B cell (primary cell): Measurements from ENCODE around the gene ATG4D. TPM values are rescaled to one million over a fixed set of nuclear protein-coding genes. Genes with fewer than 3 reads are reported as not detected.

Experiments
- ATAC-seq: fragments of 200-7000 bp; cut with Tn5 transposase; one replicate; pipeline ENCODE4 v1.10.0; 2021; ENCODE audit warnings: low read depth, mild to moderate bottlenecking, moderate number of reproducible peaks, moderate library complexity
- CTCF ChIA-PET: fragments of 350-600 bp; sonication (Branson Sonifier 250); formaldehyde crosslinking; loops from one replicate; lab custom pipeline; 2021; ENCODE audit warnings: antibody characterized with exemption, inconsistent platforms; lab: Charles Lee
- POLR2A ChIA-PET: fragments of 350-600 bp; sonication (Branson Sonifier 250); formaldehyde crosslinking; loops from one replicate; lab custom pipeline; 2021; ENCODE audit warnings: antibody characterized with exemption; lab: Charles Lee
- DNase-seq: peaks from one replicate; pipeline ENCODE4 v3.0.0; 2013
- H2AFZ ChIP-seq: 2 replicates; pipeline ENCODE4 v1.6.1; 2012; ENCODE audit warnings: mild to moderate bottlenecking, low read depth, low read length; ENCODE audit not compliant: insufficient read depth, poor library complexity, severe bottlenecking
- H3K27ac ChIP-seq, 2 donors: 1 replicate in 1 of 2; 2 replicates in 1 of 2; pipeline ENCODE4 v1.5.1; 2012 to 2013; ENCODE audit warnings: low read length in 2 of 2, mild to moderate bottlenecking in 2 of 2, moderate library complexity in 1 of 2
- H3K27me3 ChIP-seq, 4 experiments: fragments of 200-600 bp in 1 of 4; sonication (generic) in 1 of 4; replicated peaks in 1 of 4; 1 replicate in 2 of 4; 2 replicates in 2 of 4; pipeline versions ENCODE4 v1.6.1 to v1.7.0; 2013 to 2016; ENCODE audit warnings: low read length in 3 of 4, mild to moderate bottlenecking in 2 of 4, mixed read lengths in 1 of 4, moderate library complexity in 1 of 4; ENCODE audit not compliant: insufficient read depth in 4 of 4, control insufficient read depth in 3 of 4; ENCODE audit errors: control extremely low read depth in 1 of 4
- H3K36me3 ChIP-seq, 2 experiments: replicated peaks in 1 of 2; 1 replicate in 1 of 2; 2 replicates in 1 of 2; pipeline versions ENCODE4 v1.6.1 to v1.7.1; 2013; ENCODE audit warnings: low read length in 1 of 2; ENCODE audit not compliant: insufficient read depth in 2 of 2, control insufficient read depth in 1 of 2; ENCODE audit errors: control extremely low read depth in 1 of 2, extremely low read depth in 1 of 2
- H3K4me1 ChIP-seq, 2 donors: fragments of 200-600 bp in 1 of 2; sonication (generic) in 1 of 2; 1 replicate in 1 of 2; 2 replicates in 1 of 2; pipeline versions ENCODE4 v1.5.1 to v1.6.1; 2013 to 2017; ENCODE audit warnings: low read length in 2 of 2; ENCODE audit not compliant: control insufficient read depth in 2 of 2, insufficient read depth in 2 of 2
- H3K4me2 ChIP-seq: replicated peaks from 2 replicates; pipeline ENCODE3; 2012; ENCODE audit warnings: mild to moderate bottlenecking, low read depth, low read length; ENCODE audit not compliant: poor library complexity, severe bottlenecking
- H3K4me3 ChIP-seq, 5 experiments: fragments of 200-600 bp in 1 of 5; sonication (generic) in 1 of 5; 1 replicate in 3 of 5; 2 replicates in 2 of 5; pipeline versions ENCODE4 v1.5.1 to v1.7.0; 2011 to 2016; ENCODE audit warnings: low read length in 4 of 5, mild to moderate bottlenecking in 4 of 5, low read depth in 2 of 5, control low read depth in 1 of 5, moderate library complexity in 1 of 5; ENCODE audit not compliant: insufficient read depth in 1 of 5; ENCODE audit errors: control extremely low read depth in 1 of 5, extremely low read depth in 1 of 5
- H3K79me2 ChIP-seq: fragments of 200-600 bp; sonication (generic); one replicate; pipeline ENCODE4 v1.6.0; 2016; ENCODE audit warnings: low read length; ENCODE audit not compliant: control insufficient read depth, insufficient read depth
- H3K9ac ChIP-seq: fragments of 200-600 bp; sonication (generic); 2 replicates; pipeline ENCODE4 v1.6.1; 2017; ENCODE audit warnings: mild to moderate bottlenecking, low read length, moderate library complexity
- H3K9me3 ChIP-seq, 3 donors: one replicate each; pipeline versions ENCODE4 v1.6.1 to v1.7.1; 2013; ENCODE audit warnings: low read length in 2 of 3; ENCODE audit not compliant: control insufficient read depth in 2 of 3, insufficient read depth in 1 of 3; ENCODE audit errors: control extremely low read depth in 1 of 3
- H4K20me1 ChIP-seq: 2 replicates; pipeline ENCODE4 v1.6.0; 2012; ENCODE audit warnings: mild to moderate bottlenecking, low read length; ENCODE audit not compliant: insufficient read depth, control insufficient read depth, poor library complexity, severe bottlenecking
- H3K27ac Mint-ChIP-seq: one replicate; pipeline ENCODE4 v1.8.0; 2021; ENCODE audit warnings: mixed read lengths
- H3K27me3 Mint-ChIP-seq: one replicate; pipeline ENCODE4 v1.8.0; 2021; ENCODE audit warnings: mixed read lengths
- H3K4me1 Mint-ChIP-seq: one replicate; pipeline ENCODE4 v1.8.0; 2021; ENCODE audit warnings: mixed read lengths
- H3K4me3 Mint-ChIP-seq: one replicate; pipeline ENCODE4 v1.8.0; 2021; ENCODE audit warnings: mixed read lengths
- H3K9me3 Mint-ChIP-seq: one replicate; pipeline ENCODE4 v1.8.0; 2022; ENCODE audit warnings: mixed read lengths; ENCODE audit not compliant: insufficient read depth
- CTCF ChIP-seq: fragments of 200-600 bp; IDR thresholded peaks from one replicate; pipeline ENCODE4 v1.8.0; 2022; ENCODE audit warnings: antibody characterized with exemption, mild to moderate bottlenecking
- EZH2 ChIP-seq: IDR thresholded peaks from 2 replicates; pipeline ENCODE4 v1.6.1; 2012; ENCODE audit warnings: borderline replicate concordance, low read depth, mild to moderate bottlenecking, moderate library complexity, low read length; ENCODE audit not compliant: insufficient read depth, poor library complexity, severe bottlenecking
- WGBS: methylation state at CpG from one replicate; pipeline ENCODE4 v1.1.5; 2013; ENCODE audit warnings: missing lambda C conversion rate; ENCODE audit not compliant: insufficient coverage; 5-methylcytosine and 5-hydroxymethylcytosine counted together
- intact Hi-C: fragments of 100-400 bp; cut with micrococcal nuclease; formaldehyde crosslinking; loops from one replicate; pipeline ENCODE4 v1.10.0; 2022
- polyA plus RNA-seq: library from polyadenylated mRNA; depleted of rRNA; stranded (reverse); fragments of >200 nt; gene quantifications from 2 replicates; pipeline ENCODE4 v1.2.3, GENCODE V29; 2012
- total RNA-seq, 2 donors: library from RNA; stranded (reverse); fragments of 120-200 nt in 1 of 2; gene quantifications; 1 replicate in 1 of 2; 2 replicates in 1 of 2; pipeline versions ENCODE4 v1.2.3 to v1.2.4, GENCODE V29; 2013 to 2022

Gene ATG4D
- total and polyA plus RNA-seq, 2 donors (not counting 1 experiment from before 2014, with no cell fraction given), result 58.8 to 75.5 TPM

- Histone ChIP-seq H2AFZ (no peak overlapping the region), H3K4me2 (peak overlapping the region; percentile 55), H3K27ac (peak overlapping the region; percentile 58 to 81), H3K9ac (no peak overlapping the region), H3K4me1 (peaks cover 37 to 44% of the 10 kb centered on the region in 2 donors), H3K27me3 (no peaks in the 10 kb centered on the region), H3K9me3 (peaks cover 0 to 5% (median 0%) of the 10 kb centered on the region in 3 donors), H4K20me1 (peaks cover 16% of the 10 kb centered on the region), H3K36me3 (peaks cover 7 to 77% of the 10 kb centered on the region in 2 experiments), H3K79me2 (peaks cover 21% of the 10 kb centered on the region), H3K4me3 (no peak overlapping the region)
- Mint-ChIP-seq H3K27me3 (no peaks in the 10 kb centered on the region), H3K27ac (peak overlapping the region; percentile 86), H3K4me3 (no peak overlapping the region), H3K9me3 (no peaks in the 10 kb centered on the region), H3K4me1 (peaks cover 34% of the 10 kb centered on the region)
- TF ChIP-seq CTCF, result no peak
- no peak for TF ChIP-seq EZH2
- CTCF ChIA-PET, result interaction anchor here (1.5 to 2.2 kb wide), 10 partner anchors 9 to 149 kb away, joined by 5 to 14 read pairs (median 8); partner anchors contain the start of genes CDC37, CDKN2D and KRI1
- WGBS, result 92% methylated on average over 6 of the region's 12 CpGs
- ATAC-seq, result no peak
- no peak for DNase-seq
- POLR2A ChIA-PET, result interaction anchor here (0.6 to 2.6 kb wide), 7 partner anchors 9 to 266 kb away, joined by 3 to 15 read pairs (median 8); partner anchors contain the start of genes ATG4D, CDKN2D and KRI1
- intact Hi-C loops, result no loop called here
These were observed 8.9 kb downstream of the ATG4D start for GRCh38 chr19:10552510-10553053.

GRCh38 chr19:10553087-10553667 lies 9.5 kb downstream of the ATG4D start:
- TF ChIP-seq CTCF (no peak), EZH2 (no peak)
- Mint-ChIP-seq H3K27me3 (no peaks in the 10 kb centered on the region), H3K4me1 (peaks cover 34% of the 10 kb centered on the region), H3K27ac (peak overlapping the region; percentile 97), H3K4me3 (peak overlapping the region; percentile 68), H3K9me3 (no peaks in the 10 kb centered on the region)
- H3K79me2 ChIP-seq, result peaks cover 19% of the 10 kb centered on the region
- H3K27ac ChIP-seq, result peak overlapping the region; percentile 58 to 81
- peaks cover 7 to 81% of the 10 kb centered on the region in 2 experiments for H3K36me3 ChIP-seq
- peaks cover 22% of the 10 kb centered on the region for H4K20me1 ChIP-seq
- H3K4me2 ChIP-seq, result peak overlapping the region; percentile 55
- peak overlapping the region in 1 of 5 experiments; percentile 24 for H3K4me3 ChIP-seq
- H3K9ac ChIP-seq, result peak overlapping the region; percentile 19
- ATAC-seq (no peak), DNase-seq (no peak)
- no peaks in the 10 kb centered on the region for H3K27me3 ChIP-seq
- ChIA-PET CTCF (interaction anchor here (0.6 to 2.2 kb wide), 11 partner anchors 10 to 162 kb away, joined by 3 to 14 read pairs (median 7); partner anchors contain the start of genes CDC37, CDKN2D and KRI1), POLR2A (interaction anchor here (0.5 to 2.6 kb wide), 10 partner anchors 9 to 216 kb away, joined by 3 to 15 read pairs (median 5); partner anchors contain the start of genes ATG4D, CDKN2D and KRI1)
- WGBS, result 12% methylated on average over 9 of the region's 13 CpGs
- intact Hi-C loops, result no loop called here
- no peak overlapping the region for H2AFZ ChIP-seq
- H3K9me3 ChIP-seq, result peaks cover 0 to 5% (median 0%) of the 10 kb centered on the region in 3 donors
- H3K4me1 ChIP-seq, result peaks cover 37 to 44% of the 10 kb centered on the region in 2 donors
